NCI-H2029 treated with DMSO at 0.1 percent for 48 hours (cell line): Measurements from ENCODE around the gene ANTXR2.

Experiments used
- DNase-seq: peaks from one replicate; lab custom pipeline; 2025; lab: John Stamatoyannopoulos, UW

The ANTXR2 gene

DNA sequence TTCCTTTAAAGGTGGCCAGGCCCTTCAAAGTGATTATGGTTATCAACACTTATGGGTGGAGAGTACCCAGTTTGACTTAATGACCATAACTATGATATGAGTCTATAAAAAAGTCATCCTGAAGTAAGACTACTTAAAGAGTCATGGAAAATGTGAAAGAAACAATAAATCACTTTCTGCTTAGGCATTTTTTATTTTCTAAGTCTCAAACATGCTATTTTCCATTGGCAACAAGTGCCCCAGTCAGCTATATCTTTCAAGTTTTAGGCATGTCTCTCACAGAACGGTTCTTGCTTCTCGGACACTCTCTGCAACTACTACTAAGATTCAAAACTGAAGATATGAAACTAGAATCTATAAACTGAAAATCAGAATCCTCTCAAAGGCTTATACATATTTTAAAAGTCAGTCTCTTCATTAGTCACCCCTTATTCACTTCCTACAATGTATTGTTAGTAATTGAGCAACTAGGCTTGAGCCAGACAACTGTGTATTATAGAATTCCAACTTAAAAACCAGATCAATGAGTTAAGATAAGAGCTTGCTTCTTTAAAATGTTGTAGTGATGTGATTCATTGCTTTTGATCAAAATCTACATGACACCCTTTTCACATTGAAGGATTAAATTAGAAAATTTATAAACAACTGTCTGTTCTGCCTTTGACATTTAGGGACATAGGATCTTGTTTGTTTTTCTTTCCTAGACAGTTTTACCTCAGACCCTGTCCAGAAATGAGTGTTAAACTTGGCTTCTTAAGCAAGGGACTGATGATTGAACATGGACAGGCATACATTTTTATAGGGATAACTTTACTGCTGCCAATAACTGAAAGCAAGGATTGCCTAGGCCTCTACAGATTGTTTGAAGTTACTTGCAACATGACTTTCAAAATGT, 2.9 kb downstream of the ANTXR2 start:
- DNase-seq = no peak

DNA sequence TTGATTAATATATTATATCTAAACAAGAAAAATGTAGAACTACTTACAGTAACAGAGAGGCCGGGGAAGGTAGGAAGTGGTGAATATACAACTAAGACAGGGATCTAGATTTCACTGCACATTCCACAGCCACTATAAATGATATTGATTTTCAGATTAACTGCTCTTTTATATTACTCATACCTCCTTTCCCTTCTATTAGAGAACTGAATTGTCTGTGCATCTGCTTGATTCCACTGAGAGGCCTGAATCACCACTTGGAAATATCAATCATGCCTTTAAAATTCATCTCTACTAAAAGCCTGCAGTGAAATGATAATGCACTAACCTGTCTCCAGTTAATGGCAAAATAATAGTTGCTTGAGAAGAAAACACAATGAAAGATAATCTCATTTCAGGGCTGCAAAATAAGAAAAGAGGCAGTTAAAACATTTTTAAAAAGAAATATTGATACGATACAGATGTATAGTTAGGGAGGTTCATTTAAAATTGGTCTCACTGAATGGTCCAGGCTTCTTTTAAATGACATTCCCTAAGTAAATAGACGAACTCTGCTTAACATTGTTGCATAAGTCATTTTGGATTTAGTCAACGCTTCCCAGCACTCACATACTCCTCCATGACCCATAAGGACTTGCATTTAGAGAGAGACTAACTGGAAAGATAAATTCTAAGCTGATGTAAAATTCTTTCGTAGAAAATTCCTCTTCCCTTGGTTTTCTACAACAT, 3.8 kb downstream of the ANTXR2 start:
- no peak for DNase-seq

- no peak for DNase-seq
These were observed 7.4 kb downstream of the ANTXR2 start for GRCh38 chr4:80065601-80066000.

DNA sequence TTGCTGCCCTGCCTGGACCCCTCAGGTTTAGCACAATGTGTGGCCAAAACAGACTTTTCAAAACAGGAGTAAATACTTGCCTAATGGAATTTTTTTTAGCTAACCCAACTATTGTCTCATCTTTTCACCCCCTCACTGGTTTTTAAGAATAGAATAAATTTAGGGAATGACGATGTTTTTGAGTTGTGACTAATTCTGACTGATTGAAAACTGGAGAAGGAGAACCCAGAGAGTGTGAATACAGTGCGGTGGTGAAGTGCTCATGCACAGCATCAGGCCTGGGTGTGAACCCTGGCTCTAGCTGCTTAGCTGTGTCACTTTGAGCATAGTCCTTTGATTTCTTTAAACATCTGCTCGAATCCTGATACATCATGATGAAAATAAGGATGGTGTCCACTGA, 10.5 kb downstream of the ANTXR2 start:
- no peak for DNase-seq

GRCh38 chr4:80060804-80061203, 12.2 kb downstream of the ANTXR2 start:
- DNase-seq = no peak

DNA sequence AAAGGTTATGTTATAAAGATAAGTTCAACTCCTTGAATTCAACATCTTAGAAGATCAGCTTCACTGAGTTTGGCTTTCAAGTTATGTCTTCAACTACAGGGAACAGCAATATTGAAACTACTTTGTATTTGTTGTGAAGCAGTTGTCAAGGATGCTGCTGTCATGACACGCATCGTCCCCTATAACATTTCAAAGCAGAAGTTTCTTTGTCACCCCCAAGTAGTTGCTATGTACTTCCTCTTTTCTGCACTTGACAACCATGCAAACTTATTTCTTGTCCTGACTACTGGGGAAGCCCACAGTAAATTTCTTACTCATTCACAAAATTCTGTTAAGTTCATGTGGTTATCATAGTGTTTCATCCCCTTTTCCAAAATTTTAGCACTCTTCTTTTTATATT, 14.3 kb downstream of the ANTXR2 start:
- no peak for DNase-seq

GRCh38 chr4:80054375-80054774, 18.7 kb downstream of the ANTXR2 start:
- DNase-seq = no peak

DNA sequence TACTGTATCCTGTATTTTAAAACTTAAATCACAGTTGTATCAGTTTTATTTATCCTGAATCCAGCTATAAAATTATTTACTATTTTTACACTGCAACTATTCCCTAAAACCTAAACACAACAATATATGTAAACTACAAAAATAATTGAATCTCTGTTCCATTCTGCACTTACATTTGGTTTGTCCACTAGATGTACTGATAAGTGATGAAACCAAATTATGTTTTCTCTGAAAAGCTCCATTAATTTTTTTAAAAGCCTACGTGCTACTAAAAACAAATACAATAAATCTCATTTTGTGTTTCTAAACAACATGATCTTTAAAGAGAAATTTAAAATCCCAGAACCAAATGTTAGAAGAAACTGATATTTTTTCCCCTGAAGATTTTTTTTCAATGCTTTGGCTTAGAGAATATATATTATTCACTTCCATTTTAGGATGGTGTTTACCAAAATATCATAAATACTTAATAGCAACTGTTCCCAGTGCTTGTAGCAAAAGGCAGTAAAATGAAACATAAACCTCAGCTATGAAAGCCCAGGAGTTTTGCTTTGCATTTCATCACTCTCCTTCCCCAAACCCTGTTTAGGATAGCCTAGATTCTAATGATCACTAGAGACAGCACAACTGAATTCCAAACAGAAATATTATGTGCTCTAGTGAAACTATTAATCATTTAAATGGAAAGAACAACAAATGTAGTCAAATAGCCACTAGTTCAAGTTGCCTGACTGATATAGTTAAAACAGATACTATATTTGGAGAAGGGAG, 19.7 kb downstream of the ANTXR2 start:
- DNase-seq = no peak

DNA sequence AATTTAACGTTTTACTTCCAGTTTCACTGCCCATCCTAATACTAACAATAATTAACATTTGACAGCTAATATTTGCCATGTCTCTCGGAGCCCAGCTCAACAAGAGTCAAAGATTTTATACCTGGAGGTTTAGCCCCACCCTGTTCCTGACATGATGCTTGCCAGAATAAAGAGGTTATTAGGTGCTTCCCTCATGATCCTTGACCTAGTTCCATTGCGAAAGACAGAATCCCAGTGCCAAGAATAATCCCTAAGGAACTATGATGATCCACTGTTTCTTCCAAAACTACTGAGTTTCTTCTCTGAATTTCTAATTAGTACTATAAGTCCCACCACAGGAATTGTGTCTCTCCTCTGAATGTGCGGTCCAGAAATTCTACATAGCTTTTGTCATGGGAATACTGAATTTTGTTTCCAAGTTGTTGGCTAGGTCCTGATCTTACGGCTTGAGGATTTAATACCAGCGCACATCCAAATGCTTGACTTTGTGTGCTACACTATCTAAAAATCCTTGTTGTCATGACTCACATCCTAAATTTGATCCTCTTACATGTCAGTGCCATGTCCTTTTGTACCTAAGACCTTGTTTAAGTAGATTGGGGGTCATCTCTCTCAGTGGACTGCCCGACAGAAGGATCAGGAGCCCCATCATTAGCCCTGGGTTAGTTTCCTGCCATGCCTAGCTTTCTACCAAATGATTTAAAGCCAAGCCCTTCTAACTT, 23.1 kb downstream of the ANTXR2 start:
- no peak for DNase-seq

GRCh38 chr4:80049402-80049801, 23.6 kb downstream of the ANTXR2 start:
- DNase-seq = no peak

DNA sequence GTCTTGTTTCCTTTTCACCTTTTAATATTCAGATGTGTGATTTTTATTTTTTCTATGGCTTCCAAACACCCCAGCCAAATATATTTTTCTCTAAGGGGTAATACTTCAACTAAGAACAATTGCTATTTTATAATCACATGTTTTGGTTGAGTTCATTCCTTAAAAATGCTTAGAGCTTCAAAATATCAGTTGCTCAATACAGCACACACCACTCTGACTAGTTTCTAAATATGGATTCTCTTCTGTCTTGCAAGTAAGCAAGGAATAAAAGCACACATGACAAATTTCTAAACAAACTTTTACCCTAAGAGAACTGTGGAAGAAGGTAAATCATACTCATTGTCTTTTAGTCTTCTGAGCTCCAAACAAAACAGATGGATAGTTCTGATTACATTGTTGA, 27.2 kb downstream of the ANTXR2 start:
- no peak for DNase-seq

GRCh38 chr4:80043541-80043940, 29.5 kb downstream of the ANTXR2 start:
- no peak for DNase-seq

DNA sequence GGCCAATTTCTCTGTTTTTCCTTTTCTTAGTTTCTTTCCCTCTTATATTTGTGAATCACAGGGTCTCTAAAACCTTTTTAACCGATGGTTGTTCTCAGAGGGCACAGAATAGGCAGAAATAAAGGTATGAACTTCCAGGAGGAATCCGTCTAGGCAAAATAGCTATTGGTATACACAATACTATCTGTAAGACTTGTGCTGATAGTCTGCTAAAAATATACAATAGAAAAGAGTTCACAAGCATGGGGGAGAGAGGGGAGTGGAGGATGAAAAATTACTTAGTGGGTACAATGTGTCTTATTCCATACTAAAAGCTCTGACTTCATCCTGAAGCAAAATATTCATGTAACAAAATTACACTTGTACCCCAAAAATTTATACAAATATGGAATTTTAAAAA, 30.2 kb downstream of the ANTXR2 start:
- no peak for DNase-seq

- DNase-seq = no peak
These were observed 35.2 kb downstream of the ANTXR2 start for GRCh38 chr4:80037864-80038263.

DNA sequence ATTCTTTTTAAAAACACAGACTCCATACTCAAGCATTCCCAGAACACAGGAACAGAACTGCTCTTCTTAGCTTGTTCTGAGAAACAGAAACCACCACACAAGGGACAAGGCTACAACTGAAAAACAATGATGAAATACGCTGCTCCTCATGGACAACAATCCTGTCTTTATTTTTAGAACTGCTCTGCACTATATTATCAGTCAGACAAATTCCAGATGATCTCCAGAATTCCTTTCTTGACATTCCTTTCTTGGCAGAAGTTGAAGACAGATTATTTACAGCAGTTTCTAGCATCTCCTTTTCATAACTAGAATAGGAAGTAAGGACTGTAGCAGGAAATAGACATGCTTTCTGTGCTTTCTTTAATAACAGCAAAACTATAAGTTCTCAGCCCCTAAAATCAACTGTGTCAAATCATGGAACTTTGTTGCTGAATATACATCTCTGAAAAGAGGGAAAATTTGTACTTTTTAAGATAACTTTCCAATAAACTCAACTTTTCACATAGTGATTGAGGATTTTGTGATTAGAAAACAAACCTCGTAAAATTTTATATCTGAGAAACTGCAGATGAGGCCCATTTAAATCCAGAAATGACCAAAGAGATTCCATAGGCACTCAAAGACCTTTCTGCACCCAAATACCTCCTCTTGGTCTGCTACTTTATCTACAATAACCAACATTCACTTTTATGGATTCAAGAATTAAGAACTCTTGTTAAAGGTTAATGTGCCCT, 35.9 kb downstream of the ANTXR2 start:
- no peak for DNase-seq

DNA sequence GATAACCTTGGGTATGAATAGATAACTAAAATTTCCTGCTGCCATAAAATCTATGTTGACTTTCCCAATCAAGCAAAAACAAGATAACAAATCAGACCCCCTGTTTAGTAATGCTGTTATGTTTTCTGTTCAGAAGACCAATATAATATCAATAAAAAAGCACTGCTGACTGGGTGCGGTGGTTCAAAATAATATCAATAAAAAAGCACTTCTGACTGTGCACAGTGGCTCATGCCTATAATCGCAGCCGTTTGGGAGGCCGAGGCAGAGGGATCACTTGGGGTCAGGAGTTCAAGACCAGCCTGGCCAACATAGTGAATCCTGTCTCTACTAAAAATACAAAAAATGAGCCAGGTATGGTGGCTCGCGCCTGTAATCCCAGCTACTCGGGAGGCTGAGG, 36.7 kb downstream of the ANTXR2 start:
- DNase-seq = no peak

DNA sequence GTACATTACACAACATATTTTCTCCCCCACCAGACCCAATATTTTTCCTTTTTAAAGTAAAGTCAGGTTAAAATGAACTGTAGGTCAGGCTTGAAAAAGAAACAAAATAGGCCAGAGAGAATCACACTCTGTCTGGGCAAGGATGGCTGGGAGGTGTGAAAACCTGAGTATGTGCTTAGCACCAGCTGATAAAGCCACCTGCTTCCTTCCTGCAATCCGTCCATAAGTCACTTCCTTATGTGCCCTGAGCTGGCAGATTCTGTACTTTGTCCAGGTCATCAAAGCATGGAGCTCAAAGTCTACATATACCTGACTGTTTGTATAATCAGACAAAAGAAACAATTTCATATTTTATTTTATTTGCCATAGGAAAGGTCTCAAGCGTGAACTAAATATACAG, 37.7 kb downstream of the ANTXR2 start:
- no peak for DNase-seq

- no peak for DNase-seq
These were observed 39.4 kb downstream of the ANTXR2 start for GRCh38 chr4:80033581-80033980.

- DNase-seq = no peak
These were observed 43.7 kb downstream of the ANTXR2 start for GRCh38 chr4:80029364-80029763.

DNA sequence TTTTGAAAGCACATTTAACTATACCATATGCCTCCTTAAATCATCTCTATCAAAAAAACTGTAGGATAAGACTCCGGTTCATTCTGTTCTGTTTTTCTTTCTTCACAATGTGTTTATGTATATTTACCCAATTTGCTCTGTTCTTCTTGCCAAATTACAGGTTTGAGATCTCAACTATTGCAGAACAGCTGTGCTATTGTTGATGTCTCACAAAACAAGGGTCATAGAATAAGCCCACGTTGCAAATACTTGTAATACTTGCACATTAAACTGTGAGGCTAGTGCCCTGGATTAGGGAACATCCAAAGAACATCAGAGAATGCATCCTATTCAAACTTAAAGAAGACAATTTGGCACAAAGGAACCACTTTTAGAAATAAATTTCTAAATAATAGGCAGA, 45.4 kb downstream of the ANTXR2 start:
- no peak for DNase-seq

- DNase-seq = no peak
These were observed 46.9 kb downstream of the ANTXR2 start for GRCh38 chr4:80026100-80026499.
